NCI-H2196 treated with DMSO at 0.1 percent for 48 hours (cell line): ENCODE data around the gene PSMB1.
"Not testable (repeated sequence)": the region's sequence is repeated elsewhere in the genome, so short reads cannot be mapped to it uniquely, and the experiment has no call there.

ENCODE experiments used
- DNase-seq: peaks from one replicate; lab custom pipeline; 2025; ENCODE audit not compliant: unreplicated experiment; lab: John Stamatoyannopoulos, UW

PSMB1 gene

GRCh38 chr6:170504479-170504878, 48.6 kb downstream of the PSMB1 start:
- no peak for DNase-seq

- no peak for DNase-seq
Observed at GRCh38 chr6:170503414-170503761, 49.7 kb downstream of the PSMB1 start.

- DNase-seq: not testable (repeated sequence)
Observed at GRCh38 chr6:170502733-170503413, 50.2 kb downstream of the PSMB1 start.

DNA sequence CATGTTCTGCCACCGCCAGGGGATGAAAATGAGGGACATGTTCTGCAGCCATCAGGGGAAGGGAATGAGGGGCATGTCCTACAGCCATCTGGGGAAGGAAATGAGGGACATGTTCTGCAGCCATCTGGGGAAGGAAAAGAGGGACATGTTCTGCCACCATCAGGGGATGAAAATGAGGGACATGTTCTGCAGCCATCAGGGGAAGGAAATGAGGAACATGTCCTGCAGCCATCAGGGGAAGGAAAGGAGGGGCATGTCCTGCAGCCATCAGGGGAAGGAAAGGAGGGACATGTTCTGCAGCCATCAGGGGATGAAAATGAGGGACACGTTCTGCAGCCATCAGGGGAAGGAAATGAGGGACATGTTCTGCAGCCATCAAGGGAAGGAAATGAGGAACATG, 50.8 kb downstream of the PSMB1 start:
- not testable (repeated sequence) for DNase-seq

DNA sequence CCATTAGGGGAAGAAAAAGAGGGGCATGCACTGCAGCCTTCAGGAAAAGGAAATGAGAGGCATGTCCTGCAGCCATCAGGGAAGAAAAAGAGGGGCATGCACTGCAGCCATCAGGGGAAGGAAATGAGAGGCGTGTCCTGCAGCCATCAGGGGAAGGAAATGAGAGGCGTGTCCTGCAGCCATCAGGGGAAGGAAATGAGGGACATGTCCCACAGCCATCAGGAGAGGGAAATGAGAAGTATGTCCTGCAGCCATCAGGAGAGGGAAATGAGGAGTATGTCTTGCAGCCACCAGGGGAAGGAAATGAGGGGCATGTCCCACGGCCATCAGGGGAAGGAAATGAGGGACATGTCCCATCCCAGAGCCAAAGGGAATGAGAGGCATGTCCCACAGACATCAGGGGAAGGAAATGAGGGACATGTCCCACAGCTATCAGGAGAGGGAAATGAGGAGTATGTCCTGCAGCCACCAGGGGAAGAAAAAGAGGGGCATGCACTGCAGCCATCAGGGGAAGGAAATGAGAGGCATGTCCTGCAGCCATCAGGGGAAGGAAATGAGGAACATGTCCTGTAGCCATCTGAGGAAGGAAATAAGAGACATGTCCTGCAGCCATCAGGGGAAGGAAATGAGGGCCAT, 52.0 kb downstream of the PSMB1 start:
- no peak for DNase-seq

DNA sequence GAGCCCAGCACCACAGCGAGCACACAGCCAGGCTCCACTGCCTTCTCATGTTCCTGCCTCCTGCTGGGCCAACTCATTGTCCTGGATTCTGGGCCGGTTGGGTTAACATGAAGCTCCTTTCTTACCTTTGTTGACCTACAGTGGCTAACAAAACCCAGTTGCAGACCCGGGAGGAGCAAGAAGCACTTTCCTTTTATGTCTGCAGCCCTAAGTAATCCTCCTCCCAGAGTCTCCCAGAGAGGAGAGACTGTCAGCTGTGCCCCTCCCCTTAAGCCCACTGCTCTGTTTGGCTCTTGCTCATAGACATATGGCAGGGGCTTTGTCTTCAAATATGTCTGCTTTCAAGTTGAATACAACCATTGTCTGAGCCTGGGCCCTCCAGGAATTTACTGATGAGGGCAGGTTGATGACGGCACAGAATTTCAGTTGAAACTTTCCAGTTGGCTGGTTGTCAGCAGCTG, 55.2 kb downstream of the PSMB1 start:
- DNase-seq: no peak

DNA sequence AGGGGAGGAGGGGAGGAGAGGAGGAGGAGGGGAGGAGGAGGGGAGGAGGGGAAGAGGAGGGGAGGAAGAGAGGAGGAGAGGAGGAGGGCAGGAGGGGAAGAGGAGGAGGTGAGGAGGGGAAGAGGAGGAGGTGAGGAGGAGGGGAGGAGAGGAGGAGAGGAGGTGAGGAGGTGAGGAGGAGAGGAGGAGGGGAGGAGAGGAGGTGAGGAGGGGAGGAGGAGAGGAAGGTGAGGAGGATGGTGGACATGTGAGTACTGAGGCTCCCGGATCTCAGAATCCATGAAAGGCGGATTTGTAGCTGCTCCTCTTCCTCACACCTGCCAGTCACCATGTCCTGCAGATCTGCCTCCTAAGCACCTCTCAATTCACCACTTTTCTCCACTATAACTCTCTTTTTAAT, 59.8 kb downstream of the PSMB1 start:
- DNase-seq: no peak

GRCh38 chr6:170490259-170490658, 62.8 kb downstream of the PSMB1 start:
- no peak for DNase-seq

DNA sequence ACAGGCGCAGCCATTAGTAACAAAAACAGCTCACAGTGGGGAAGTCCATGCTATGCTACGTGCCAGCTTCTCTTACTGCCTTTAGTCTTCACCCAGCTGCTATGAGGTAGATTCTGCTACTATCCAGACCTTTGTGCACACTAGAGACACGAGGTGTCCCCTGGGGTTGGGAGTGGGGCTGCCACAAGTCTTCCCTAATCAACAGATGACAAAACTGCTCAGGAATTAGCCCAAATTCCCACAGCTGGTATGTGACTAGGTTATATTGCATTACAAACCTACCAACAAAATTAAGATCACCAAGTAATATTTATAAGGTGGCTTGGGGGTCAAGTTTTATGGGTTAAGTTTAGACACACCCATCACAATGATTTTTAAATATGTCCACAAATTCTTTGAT, 63.3 kb downstream of the PSMB1 start:
- no peak for DNase-seq

GRCh38 chr6:170487707-170488329, 65.3 kb downstream of the PSMB1 start:
- DNase-seq: no peak

DNA sequence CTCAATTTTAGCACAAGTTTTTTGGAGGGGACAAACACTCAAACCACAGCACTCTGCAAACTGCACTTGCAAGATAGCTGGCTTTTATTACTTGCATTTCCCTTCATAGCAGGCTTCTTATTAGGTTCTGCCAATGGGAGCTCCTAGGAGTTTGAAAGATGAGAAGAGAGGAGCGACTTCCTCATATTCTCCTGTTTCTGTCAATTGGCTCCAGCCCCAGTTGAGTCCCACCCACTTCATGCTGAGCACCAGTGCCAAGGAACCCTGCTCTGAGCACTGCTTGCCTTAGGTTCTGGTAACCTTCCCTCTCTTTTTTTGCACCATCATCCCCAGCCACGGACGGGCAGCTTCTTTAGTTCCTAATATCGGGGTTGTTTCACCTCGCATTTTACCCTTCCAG, 67.9 kb downstream of the PSMB1 start:
- DNase-seq: no peak
